SK-N-SH treated with all-trans-retinoic acid at 6 μM for 48 hours (cell line): ENCODE results near the gene ERVK3-1.

Experiments used
- ARNTL ChIP-seq: fragments of 450-650 bp; formaldehyde crosslinking; IDR thresholded peaks from 2 replicates; pipeline ENCODE4 v1.5.0; 2020; ENCODE audit warnings: low read depth, mild to moderate bottlenecking, moderate library complexity, borderline replicate concordance
- POU6F1 ChIP-seq: fragments of 250-450 bp; sonication (Bioruptor Pico); IDR thresholded peaks from 2 replicates; pipeline ENCODE4 v1.8.0; 2021; ENCODE audit warnings: low read depth, mild to moderate bottlenecking, moderate library complexity, borderline replicate concordance

GRCh38 chr19:58336216-58336615 lies 31.0 kb downstream of the ERVK3-1 start:
- no peak for TF ChIP-seq POU6F1
- no peak for TF ChIP-seq ARNTL (CRISPR knock-in tag)
